Fibroblast of skin of abdomen (primary cell): ENCODE results near the gene RUFY4.
"Not testable (repeated sequence)": the region's sequence is repeated elsewhere in the genome, so short reads cannot be mapped to it uniquely, and the experiment has no call there.

Experiments used
- DNase-seq: peaks from one replicate; pipeline ENCODE4 v3.0.0-alpha.2; 2013

The RUFY4 gene

DNA sequence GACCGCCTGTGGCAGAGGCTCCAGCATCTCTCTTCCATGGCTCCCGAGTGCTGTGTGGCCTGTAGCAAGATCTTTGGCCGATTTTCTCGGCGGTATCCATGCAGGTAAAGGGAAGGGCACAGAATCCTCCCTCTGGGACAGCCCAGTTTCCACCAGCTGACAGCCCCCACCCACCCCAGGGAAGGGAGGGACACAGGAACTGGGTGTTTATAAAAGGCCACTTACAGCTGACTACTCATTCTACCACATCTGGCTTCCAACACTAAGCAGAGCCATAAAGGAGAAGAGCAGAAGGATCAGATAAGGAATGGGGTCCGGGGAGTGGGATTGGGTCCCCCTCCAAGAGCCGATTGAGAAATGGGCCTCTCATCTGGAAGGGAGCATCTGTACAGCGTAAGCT, 20.2 kb downstream of the RUFY4 start:
- no peak for DNase-seq

DNA sequence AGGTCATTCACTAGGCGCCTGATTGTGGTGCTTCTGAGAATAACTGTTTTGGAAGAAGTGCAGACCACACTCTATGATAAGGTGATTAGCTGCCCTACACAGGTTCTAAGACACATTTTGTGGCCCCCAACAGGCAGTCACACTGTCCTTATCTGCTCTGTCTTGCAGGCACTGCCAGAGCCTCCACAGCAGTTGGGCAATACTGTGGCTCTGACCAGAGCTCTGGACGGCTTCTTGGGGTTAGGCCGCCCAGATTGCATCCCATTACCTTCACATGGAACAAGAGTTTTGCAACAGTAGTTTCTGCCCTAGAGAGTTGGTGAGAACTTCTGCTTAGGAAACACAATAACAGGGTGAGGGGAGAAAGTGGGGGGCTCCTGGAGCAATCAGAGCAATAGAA, 22.7 kb downstream of the RUFY4 start:
- no peak for DNase-seq

- no peak for DNase-seq
These were observed 24.8 kb downstream of the RUFY4 start for GRCh38 chr2:218093879-218094278.

GRCh38 chr2:218095853-218096252, 26.8 kb downstream of the RUFY4 start:
- no peak for DNase-seq

DNA sequence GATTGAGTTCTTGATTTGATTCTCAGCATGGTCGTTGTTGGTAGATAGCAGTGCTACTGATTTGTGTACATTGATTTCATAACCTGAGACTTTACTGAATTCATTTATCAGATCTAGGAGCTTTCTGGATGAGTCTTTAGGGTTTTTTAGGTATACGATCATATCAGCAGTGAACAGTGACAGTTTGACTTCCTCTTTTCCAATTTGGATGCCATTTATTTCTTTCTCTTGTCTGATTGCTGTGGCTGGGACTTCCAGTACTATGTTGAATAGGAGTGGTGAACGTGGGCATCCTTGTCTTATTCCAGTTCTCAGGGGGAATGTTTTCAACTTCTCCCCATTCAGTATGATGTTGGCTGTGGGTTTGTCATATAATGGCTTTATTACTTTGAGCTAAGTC, 28.9 kb downstream of the RUFY4 start:
- no peak for DNase-seq

DNA sequence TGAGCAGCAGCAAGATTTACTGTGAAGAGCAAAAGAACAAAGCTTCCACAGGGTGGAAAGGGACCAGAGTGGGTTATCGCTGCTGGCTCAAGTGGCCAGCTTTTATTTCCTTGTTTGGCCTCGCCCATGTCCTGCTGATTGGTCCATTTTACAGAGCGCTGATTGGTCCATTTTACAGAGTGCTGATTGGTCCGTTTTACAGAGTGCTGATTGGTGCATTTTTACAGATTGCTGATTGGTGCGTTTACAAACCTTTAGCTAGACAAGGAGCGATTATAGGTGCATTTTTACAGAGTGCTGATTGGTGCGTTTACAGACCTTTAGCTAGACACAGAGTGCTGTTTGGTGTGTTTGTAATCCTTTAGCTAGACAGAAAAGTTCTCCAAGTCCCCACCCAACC, 39.8 kb downstream of the RUFY4 start:
- not testable (repeated sequence) for DNase-seq

- not testable (repeated sequence) for DNase-seq
These were observed 52.7 kb downstream of the RUFY4 start for GRCh38 chr2:218121789-218122188.

GRCh38 chr2:218122286-218122685, 53.2 kb downstream of the RUFY4 start:
- DNase-seq, result not testable (repeated sequence)

DNA sequence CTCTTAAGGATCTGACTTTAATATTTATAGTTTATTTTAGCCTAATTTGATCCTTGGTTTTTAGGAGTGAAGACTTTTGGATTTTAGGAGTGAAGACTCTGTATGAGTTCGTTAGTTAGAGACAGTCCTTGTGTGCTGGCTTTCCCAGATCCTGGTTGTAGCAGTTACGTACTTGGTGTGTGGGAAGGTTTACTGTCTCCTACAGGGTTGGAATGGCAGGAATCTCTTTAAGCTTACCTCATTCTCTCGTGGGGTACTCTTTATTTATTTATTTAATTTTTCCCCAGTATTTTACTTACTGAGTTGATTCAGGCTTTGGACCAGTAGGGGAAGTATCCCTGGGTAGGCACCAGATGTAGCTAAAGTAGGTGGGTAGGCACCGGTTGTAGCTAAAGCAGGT, 54.9 kb downstream of the RUFY4 start:
- DNase-seq, result no peak

- no peak for DNase-seq
These were observed 56.0 kb downstream of the RUFY4 start for GRCh38 chr2:218125095-218125494.

DNA sequence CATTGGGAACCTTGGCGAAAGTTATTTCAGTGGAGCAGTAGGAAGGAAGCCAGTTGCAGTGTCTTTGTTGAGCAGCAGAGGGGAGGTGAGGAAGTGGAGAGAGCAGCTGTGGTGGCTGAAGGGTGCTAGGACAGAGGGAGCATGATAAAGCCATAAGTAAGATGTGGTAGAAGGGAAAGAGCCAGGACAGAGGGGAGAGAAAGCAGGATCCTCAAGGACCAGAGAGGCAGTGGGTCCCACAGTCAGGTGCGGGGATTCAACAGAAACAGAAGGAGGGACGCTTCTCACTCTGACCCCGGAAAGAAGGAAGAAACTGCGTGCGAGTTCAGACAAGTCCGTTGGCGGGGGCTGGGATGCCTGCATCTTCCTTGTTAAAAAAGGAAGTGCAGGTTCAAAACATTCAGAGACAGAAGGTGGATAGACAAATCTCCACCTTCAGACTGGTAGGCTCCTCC, 56.6 kb downstream of the RUFY4 start, which contains the start of gene CXCR2:
Gene CXCR2, plus strand, starts transcription at position 403 of the 455 bp plus-strand sequence. CDS start 8,774 bp downstream, outside the sequence.
- no peak for DNase-seq

- DNase-seq, result no peak
These were observed 58.9 kb downstream of the RUFY4 start for GRCh38 chr2:218127929-218128455.

- DNase-seq, result no peak
These were observed 59.9 kb downstream of the RUFY4 start for GRCh38 chr2:218128781-218129457.

DNA sequence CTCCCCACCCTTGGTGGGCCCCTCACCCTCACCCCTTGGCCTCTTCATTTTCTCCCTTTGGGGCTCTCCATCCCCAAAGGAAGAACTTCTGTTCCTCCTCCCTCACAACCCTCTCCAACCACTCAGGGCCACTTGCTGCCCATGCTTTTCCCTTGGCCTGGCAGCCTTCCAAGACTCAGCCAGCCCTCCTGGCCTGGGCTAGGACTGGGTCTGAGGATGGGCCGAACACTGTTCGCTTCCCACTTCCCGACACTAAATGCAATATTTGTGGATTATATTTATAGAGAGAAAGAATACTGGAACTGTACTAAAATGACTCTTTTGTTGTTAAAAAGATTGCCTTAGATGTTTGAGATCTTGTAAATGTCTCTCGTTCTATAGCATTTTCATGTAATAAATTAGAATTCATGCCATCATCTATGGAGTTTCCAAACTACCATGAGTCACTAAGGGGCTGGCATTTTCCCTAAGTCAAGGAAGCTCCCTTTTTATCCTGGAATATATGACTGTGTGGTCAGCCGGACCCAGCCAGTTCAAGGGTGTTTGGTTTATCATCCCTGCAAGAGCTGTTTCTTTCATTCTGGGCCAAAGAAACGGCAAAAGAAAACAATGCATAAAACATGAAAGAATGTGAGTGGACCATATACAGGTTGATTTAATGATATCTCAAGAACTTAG, 60.5 kb downstream of the RUFY4 start:
- no peak for DNase-seq

DNA sequence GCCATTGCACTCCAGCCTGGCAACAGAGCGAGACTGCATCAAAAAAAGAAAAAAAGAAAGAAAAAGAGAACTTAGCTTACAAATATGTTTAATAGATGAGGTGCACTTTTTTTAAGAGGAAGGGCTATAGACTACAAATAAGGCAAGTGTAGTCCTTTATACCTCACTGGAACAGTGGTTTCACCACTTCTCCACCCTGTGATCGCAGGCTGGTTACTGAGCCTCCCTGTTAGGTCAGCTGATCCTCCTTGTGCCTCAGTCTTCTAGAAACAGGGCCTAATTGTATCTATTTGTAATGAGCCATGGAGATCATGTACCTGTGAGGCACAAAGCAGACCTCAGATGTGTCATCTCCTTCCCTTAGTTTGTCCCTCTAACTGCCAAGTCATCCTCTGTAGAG, 61.3 kb downstream of the RUFY4 start:
- DNase-seq, result no peak

GRCh38 chr2:218130822-218131221, 61.8 kb downstream of the RUFY4 start:
- DNase-seq, result no peak

GRCh38 chr2:218137514-218137913, 68.5 kb downstream of the RUFY4 start:
- no peak for DNase-seq

DNA sequence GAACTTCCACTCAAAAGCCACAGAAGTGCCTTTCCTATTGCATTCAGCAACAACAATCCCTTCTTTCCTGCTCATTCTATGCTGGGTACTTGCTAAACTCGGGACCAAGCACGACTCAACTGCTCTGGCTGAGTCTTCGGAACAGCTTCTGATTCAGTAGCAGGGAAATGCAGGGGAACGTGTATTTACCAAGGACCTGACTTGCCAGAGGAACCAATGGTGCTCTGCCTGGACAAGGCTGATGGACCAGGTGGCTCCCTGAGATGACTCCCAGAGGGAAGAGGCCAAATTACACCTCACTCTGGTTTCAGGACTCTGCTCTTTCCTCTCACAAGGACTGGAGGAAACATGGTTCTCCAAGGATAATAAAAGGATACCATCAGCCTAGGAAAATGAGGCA, 69.0 kb downstream of the RUFY4 start:
- no peak for DNase-seq
